ENCODE data around the gene MRPL40. TPM values are rescaled to one million over a fixed set of nuclear protein-coding genes. Genes with fewer than 3 reads are reported as not detected.

MRPL40 gene
- polyA plus RNA-seq, 3 donors, result 42.8 to 48.0 (median 44.1) TPM

- no peak for DNase-seq (ENCODE audit: extremely low read depth in 1 of 11, low read depth in 9 of 11, low spot score in 4 of 11)
These were observed 30.9 kb upstream of the MRPL40 start for GRCh38 chr22:19401483-19401882.

GRCh38 chr22:19402642-19403191, 29.6 kb upstream of the MRPL40 start:
- no peak for DNase-seq (ENCODE audit: extremely low read depth in 1 of 11, low read depth in 9 of 11, low spot score in 4 of 11)

GRCh38 chr22:19404676-19405075, 27.7 kb upstream of the MRPL40 start:
- DNase-seq (ENCODE audit: extremely low read depth in 1 of 11, low read depth in 9 of 11, low spot score in 4 of 11), result no peak

GRCh38 chr22:19405133-19405532, 27.2 kb upstream of the MRPL40 start:
- DNase-seq (ENCODE audit: extremely low read depth in 1 of 11, low read depth in 9 of 11, low spot score in 4 of 11), result no peak

- DNase-seq (ENCODE audit: extremely low read depth in 1 of 11, low read depth in 9 of 11, low spot score in 4 of 11), result no peak
These were observed 26.7 kb upstream of the MRPL40 start for GRCh38 chr22:19405652-19406051.

- DNase-seq (ENCODE audit: extremely low read depth in 1 of 11, low read depth in 9 of 11, low spot score in 4 of 11), result no peak
These were observed 26.0 kb upstream of the MRPL40 start for GRCh38 chr22:19406281-19406811.

GRCh38 chr22:19406846-19407245, 25.5 kb upstream of the MRPL40 start:
- no peak for DNase-seq (ENCODE audit: extremely low read depth in 1 of 11, low read depth in 9 of 11, low spot score in 4 of 11)

GRCh38 chr22:19407649-19408606, 24.4 kb upstream of the MRPL40 start:
- no peak for DNase-seq (ENCODE audit: extremely low read depth in 1 of 11, low read depth in 9 of 11, low spot score in 4 of 11)

- no peak for DNase-seq (ENCODE audit: extremely low read depth in 1 of 11, low read depth in 9 of 11, low spot score in 4 of 11)
These were observed 21.2 kb upstream of the MRPL40 start for GRCh38 chr22:19410941-19411689.

GRCh38 chr22:19411690-19412045, 20.7 kb upstream of the MRPL40 start:
- DNase-seq (ENCODE audit: extremely low read depth in 1 of 11, low read depth in 9 of 11, low spot score in 4 of 11), result no peak

- DNase-seq (ENCODE audit: extremely low read depth in 1 of 11, low read depth in 9 of 11, low spot score in 4 of 11), result no peak
These were observed 19.9 kb upstream of the MRPL40 start for GRCh38 chr22:19412478-19412877.

- no peak for DNase-seq (ENCODE audit: extremely low read depth in 1 of 11, low read depth in 9 of 11, low spot score in 4 of 11)
These were observed 19.4 kb upstream of the MRPL40 start for GRCh38 chr22:19412923-19413322.

GRCh38 chr22:19419086-19419463, 13.3 kb upstream of the MRPL40 start:
- DNase-seq (ENCODE audit: extremely low read depth in 1 of 11, low read depth in 9 of 11, low spot score in 4 of 11), result no peak

GRCh38 chr22:19419464-19420178, 12.7 kb upstream of the MRPL40 start:
- no peak for DNase-seq (ENCODE audit: extremely low read depth in 1 of 11, low read depth in 9 of 11, low spot score in 4 of 11)

- DNase-seq (ENCODE audit: extremely low read depth in 1 of 11, low read depth in 9 of 11, low spot score in 4 of 11), result no peak
These were observed 12.0 kb upstream of the MRPL40 start for GRCh38 chr22:19420321-19420720.

GRCh38 chr22:19422440-19423301, 9.7 kb upstream of the MRPL40 start:
- no peak for DNase-seq (ENCODE audit: extremely low read depth in 1 of 11, low read depth in 9 of 11, low spot score in 4 of 11)

GRCh38 chr22:19424186-19424500, 8.2 kb upstream of the MRPL40 start:
- no peak for DNase-seq (ENCODE audit: extremely low read depth in 1 of 11, low read depth in 9 of 11, low spot score in 4 of 11)
